Astrocyte (in vitro differentiated cells and primary cell): ENCODE data around the gene CAMK2B. TPM values are rescaled to one million over a fixed set of nuclear protein-coding genes. Genes with fewer than 3 reads are reported as not detected.

Source experiments
- DNase-seq: peaks from one replicate; pipeline ENCODE4 v3.0.0-alpha.2; 2010; ENCODE audit warnings: low read depth
- FAIRE-seq: peaks from 2 replicates; lab custom pipeline; 2011; peaks lifted over from hg19 to GRCh38; lab: Jason Lieb, UNC
- H2AFZ ChIP-seq: 2 replicates; pipeline ENCODE4 v1.6.0; 2012; ENCODE audit warnings: low read depth, low read length, inconsistent platforms
- H3K27ac ChIP-seq: 2 replicates; pipeline ENCODE4 v1.5.1; 2011; ENCODE audit warnings: low read depth, low read length, inconsistent platforms
- H3K27me3 ChIP-seq: 2 replicates; pipeline ENCODE4 v1.6.0; 2011; ENCODE audit warnings: low read length, inconsistent platforms; ENCODE audit not compliant: insufficient read depth
- H3K36me3 ChIP-seq: 2 replicates; pipeline ENCODE4 v1.5.1; 2011; ENCODE audit warnings: low read length, inconsistent platforms; ENCODE audit not compliant: insufficient read depth
- H3K4me1 ChIP-seq: 2 replicates; pipeline ENCODE4 v1.5.1; 2011; ENCODE audit warnings: low read length, inconsistent platforms; ENCODE audit not compliant: insufficient read depth
- H3K4me2 ChIP-seq: 2 replicates; pipeline ENCODE4 v1.6.0; 2012; ENCODE audit warnings: low read length, inconsistent platforms
- H3K4me3 ChIP-seq: 2 replicates; pipeline ENCODE4 v1.5.1; 2011; ENCODE audit warnings: low read depth, mild to moderate bottlenecking, low read length, inconsistent platforms; ENCODE audit not compliant: insufficient read depth
- H3K79me2 ChIP-seq: 2 replicates; pipeline ENCODE4 v1.6.0; 2012; ENCODE audit warnings: mild to moderate bottlenecking, low read length, inconsistent platforms; ENCODE audit not compliant: insufficient read depth
- H3K9ac ChIP-seq: 2 replicates; pipeline ENCODE4 v1.6.0; 2012; ENCODE audit warnings: mild to moderate bottlenecking, low read length, inconsistent platforms
- H3K9me3 ChIP-seq: 2 replicates; pipeline ENCODE4 v1.5.1; 2012; ENCODE audit warnings: low read depth, mild to moderate bottlenecking, low read length, inconsistent platforms; ENCODE audit not compliant: insufficient read depth
- H4K20me1 ChIP-seq: 2 replicates; pipeline ENCODE4 v1.6.0; 2012; ENCODE audit warnings: low read length, inconsistent platforms; ENCODE audit not compliant: insufficient read depth
- H3K27ac Mint-ChIP-seq: one replicate; pipeline ENCODE4 v1.8.0; 2021; ENCODE audit warnings: mild to moderate bottlenecking, mixed read lengths; ENCODE audit not compliant: unreplicated experiment
- H3K27me3 Mint-ChIP-seq: one replicate; pipeline ENCODE4 v1.8.0; 2021; ENCODE audit warnings: low read depth, mixed read lengths; ENCODE audit not compliant: unreplicated experiment
- H3K36me3 Mint-ChIP-seq: one replicate; pipeline ENCODE4 v1.8.0; 2021; ENCODE audit warnings: low read depth, mixed read lengths; ENCODE audit not compliant: unreplicated experiment
- H3K4me1 Mint-ChIP-seq: one replicate; pipeline ENCODE4 v1.8.0; 2021; ENCODE audit warnings: low read depth, mixed read lengths; ENCODE audit not compliant: unreplicated experiment
- H3K4me3 Mint-ChIP-seq: one replicate; pipeline ENCODE4 v1.8.0; 2021; ENCODE audit warnings: mild to moderate bottlenecking, moderate library complexity, mixed read lengths; ENCODE audit not compliant: unreplicated experiment
- H3K9me3 Mint-ChIP-seq: one replicate; pipeline ENCODE4 v1.8.0; 2021; ENCODE audit warnings: mild to moderate bottlenecking, mixed read lengths; ENCODE audit not compliant: unreplicated experiment
- EZH2 ChIP-seq: IDR thresholded peaks from 2 replicates; pipeline ENCODE4 v1.6.1; 2012; ENCODE audit warnings: mild to moderate bottlenecking, low read length, inconsistent platforms; ENCODE audit not compliant: insufficient read depth
- total RNA-seq: library from RNA; stranded (reverse); gene quantifications from 2 replicates; pipeline ENCODE4 v1.2.1, GENCODE V29; 2021
- TF ChIP-seq, protein P1 (sequence below): IDR thresholded peaks from 2 replicates; pipeline ENCODE4 v1.5.1; 2011; ENCODE audit warnings: low read depth, mild to moderate bottlenecking, inconsistent platforms, low read length, moderate library complexity; ENCODE audit not compliant: insufficient read depth

Gene CAMK2B
- total RNA-seq, 1 donor from 2014 or later: 0.18 TPM

DNA sequence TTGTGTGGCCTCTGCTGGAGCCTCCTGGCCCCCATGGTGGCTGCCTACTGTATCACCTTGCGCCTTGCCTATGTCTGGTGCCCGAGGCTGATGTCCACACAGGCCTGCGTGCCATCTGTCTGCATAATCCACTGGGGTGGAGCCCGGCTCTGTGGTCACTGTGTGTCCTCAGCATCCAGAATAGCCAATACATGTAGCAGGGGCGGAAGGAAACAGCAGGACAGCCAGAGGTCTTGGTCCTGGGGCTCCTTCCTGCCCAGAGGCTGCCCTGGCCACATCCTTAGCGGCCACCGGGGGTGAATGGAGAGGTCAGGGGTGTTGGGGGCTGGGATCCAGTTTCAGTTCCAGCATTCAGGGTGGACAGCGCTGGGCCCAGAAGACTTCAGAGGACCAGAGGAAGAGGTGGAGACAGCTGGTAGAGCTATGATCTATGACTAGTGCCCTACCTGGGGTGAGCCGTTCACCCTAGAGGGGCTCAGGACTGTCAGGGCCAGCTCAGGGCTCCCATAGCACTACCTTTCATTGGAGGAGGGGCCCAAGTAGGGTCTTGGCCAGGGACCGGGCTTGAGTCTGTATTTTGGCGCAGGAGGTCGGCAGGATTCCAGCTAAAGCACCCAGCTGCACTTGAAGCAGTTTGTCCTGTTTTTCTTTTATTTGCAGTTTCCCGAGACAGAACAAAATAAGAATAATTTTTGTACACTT is 108.7 kb downstream of the CAMK2B start:
- no peak for FAIRE-seq
- no peaks in the 10 kb centered on the region for H3K27me3 ChIP-seq
- H3K4me1 Mint-ChIP-seq: peaks cover 7% of the 10 kb centered on the region
- H3K4me3 ChIP-seq: no peak overlapping the region
- no peak overlapping the region for H3K9ac ChIP-seq
- no peak overlapping the region for H3K27ac ChIP-seq
- DNase-seq: no peak
- no peaks in the 10 kb centered on the region for H3K27me3 Mint-ChIP-seq
- peaks cover 13% of the 10 kb centered on the region for H3K36me3 ChIP-seq
- peaks cover 4% of the 10 kb centered on the region for H3K9me3 ChIP-seq
- H3K4me3 Mint-ChIP-seq: no peak overlapping the region
- no peaks in the 10 kb centered on the region for H3K79me2 ChIP-seq
- peaks cover 31% of the 10 kb centered on the region for H4K20me1 ChIP-seq
- H2AFZ ChIP-seq: no peak overlapping the region
- no peak for TF ChIP-seq EZH2
- TF ChIP-seq, protein P1, sequence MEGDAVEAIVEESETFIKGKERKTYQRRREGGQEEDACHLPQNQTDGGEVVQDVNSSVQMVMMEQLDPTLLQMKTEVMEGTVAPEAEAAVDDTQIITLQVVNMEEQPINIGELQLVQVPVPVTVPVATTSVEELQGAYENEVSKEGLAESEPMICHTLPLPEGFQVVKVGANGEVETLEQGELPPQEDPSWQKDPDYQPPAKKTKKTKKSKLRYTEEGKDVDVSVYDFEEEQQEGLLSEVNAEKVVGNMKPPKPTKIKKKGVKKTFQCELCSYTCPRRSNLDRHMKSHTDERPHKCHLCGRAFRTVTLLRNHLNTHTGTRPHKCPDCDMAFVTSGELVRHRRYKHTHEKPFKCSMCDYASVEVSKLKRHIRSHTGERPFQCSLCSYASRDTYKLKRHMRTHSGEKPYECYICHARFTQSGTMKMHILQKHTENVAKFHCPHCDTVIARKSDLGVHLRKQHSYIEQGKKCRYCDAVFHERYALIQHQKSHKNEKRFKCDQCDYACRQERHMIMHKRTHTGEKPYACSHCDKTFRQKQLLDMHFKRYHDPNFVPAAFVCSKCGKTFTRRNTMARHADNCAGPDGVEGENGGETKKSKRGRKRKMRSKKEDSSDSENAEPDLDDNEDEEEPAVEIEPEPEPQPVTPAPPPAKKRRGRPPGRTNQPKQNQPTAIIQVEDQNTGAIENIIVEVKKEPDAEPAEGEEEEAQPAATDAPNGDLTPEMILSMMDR: no peak
- no peaks in the 10 kb centered on the region for H3K4me1 ChIP-seq
- no peaks in the 10 kb centered on the region for H3K9me3 Mint-ChIP-seq
- no peak overlapping the region for H3K27ac Mint-ChIP-seq
- peaks cover 8% of the 10 kb centered on the region for H3K36me3 Mint-ChIP-seq
- H3K4me2 ChIP-seq: no peak overlapping the region

DNA sequence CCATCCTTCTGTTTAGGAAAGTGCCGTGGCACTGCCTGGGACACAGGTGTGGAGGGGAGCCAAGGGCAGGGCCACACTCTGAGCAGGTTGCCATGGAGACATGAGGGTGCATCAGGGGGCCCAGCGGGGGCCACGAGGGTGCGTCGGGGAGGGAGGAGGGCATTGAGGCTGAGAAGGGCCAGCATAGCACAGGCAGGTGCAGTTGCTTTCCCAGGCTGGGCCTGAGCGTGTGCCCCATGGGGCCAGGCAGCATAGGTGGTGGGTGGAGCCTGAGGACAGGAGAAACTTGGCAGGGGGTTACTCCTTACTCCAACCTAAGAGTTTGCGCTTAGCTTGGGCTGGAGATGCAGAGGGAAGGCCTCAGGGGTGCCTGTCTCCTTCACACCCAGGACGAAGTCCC is 109.4 kb downstream of the CAMK2B start:
- Histone ChIP-seq H3K79me2 (no peaks in the 10 kb centered on the region), H3K4me3 (no peak overlapping the region), H3K27ac (no peak overlapping the region), H3K9me3 (peaks cover 4% of the 10 kb centered on the region), H3K4me2 (no peak overlapping the region), H4K20me1 (peaks cover 38% of the 10 kb centered on the region), H3K4me1 (no peaks in the 10 kb centered on the region), H3K9ac (no peak overlapping the region), H2AFZ (no peak overlapping the region), H3K27me3 (no peaks in the 10 kb centered on the region), H3K36me3 (peaks cover 20% of the 10 kb centered on the region)
- peaks cover 7% of the 10 kb centered on the region for H3K4me1 Mint-ChIP-seq
- H3K27me3 Mint-ChIP-seq: no peaks in the 10 kb centered on the region
- H3K36me3 Mint-ChIP-seq: peaks cover 11% of the 10 kb centered on the region
- FAIRE-seq: no peak
- H3K27ac Mint-ChIP-seq: no peak overlapping the region
- DNase-seq: no peak
- H3K4me3 Mint-ChIP-seq: no peak overlapping the region
- H3K9me3 Mint-ChIP-seq: no peaks in the 10 kb centered on the region
- TF ChIP-seq EZH2: no peak
- TF ChIP-seq, protein P1: no peak

DNA sequence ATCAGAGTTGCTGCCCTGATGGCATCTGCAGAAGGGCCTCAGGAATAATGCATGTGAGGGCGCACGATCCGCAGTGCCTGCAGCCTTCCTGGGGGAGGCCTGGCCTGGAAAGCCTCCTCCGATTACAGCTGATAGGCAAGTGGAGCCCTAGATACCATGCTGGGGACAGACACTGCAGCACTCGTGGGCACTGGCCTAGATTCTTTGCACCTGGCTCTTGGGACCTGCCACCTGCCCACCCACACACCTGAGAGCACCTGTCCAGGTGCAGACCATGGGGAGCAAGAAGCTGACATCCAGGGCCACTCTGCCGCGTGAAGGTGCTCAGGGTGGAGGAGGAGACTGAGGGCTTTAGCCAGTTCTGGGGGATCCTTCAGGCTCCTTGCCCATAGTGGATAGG is 109.9 kb downstream of the CAMK2B start:
- no peak overlapping the region for H2AFZ ChIP-seq
- FAIRE-seq (no peak), DNase-seq (no peak)
- Mint-ChIP-seq H3K4me3 (no peak overlapping the region), H3K27me3 (no peaks in the 10 kb centered on the region), H3K36me3 (peaks cover 15% of the 10 kb centered on the region), H3K4me1 (peaks cover 7% of the 10 kb centered on the region), H3K9me3 (no peaks in the 10 kb centered on the region), H3K27ac (no peak overlapping the region)
- no peaks in the 10 kb centered on the region for H3K79me2 ChIP-seq
- no peaks in the 10 kb centered on the region for H3K4me1 ChIP-seq
- peaks cover 43% of the 10 kb centered on the region for H4K20me1 ChIP-seq
- peaks cover 25% of the 10 kb centered on the region for H3K36me3 ChIP-seq
- H3K9me3 ChIP-seq: peaks cover 4% of the 10 kb centered on the region
- H3K4me3 ChIP-seq: no peak overlapping the region
- H3K27me3 ChIP-seq: no peaks in the 10 kb centered on the region
- no peak overlapping the region for H3K27ac ChIP-seq
- H3K4me2 ChIP-seq: no peak overlapping the region
- H3K9ac ChIP-seq: no peak overlapping the region
- TF ChIP-seq EZH2: no peak
- TF ChIP-seq, protein P1: no peak
